SW480 (cell line): ENCODE results near the gene ANO10.
"Not testable (repeated sequence)": the region's sequence is repeated elsewhere in the genome, so short reads cannot be mapped to it uniquely, and the experiment has no call there.

ENCODE experiments used
- DNase-seq: peaks from one replicate; pipeline ENCODE4 v3.0.0-alpha.2; 2016; ENCODE audit warnings: low spot score

The ANO10 gene

GRCh38 chr3:43621656-43622432 lies at the start of gene ANO10:
Gene ANO10, minus strand, starts transcription at chr3:43622011. Its CDS starts 16,159 bp downstream, at chr3:43605852.
- peak; percentile 99 for DNase-seq

GRCh38 chr3:43670635-43671522 lies 49.1 kb upstream of the ANO10 start:
- DNase-seq = no peak

- not testable (repeated sequence) for DNase-seq
Observed at GRCh38 chr3:43665011-43665410, 43.2 kb upstream of the ANO10 start.

- DNase-seq = not testable (repeated sequence)
Observed at GRCh38 chr3:43661376-43661775, 39.6 kb upstream of the ANO10 start.

GRCh38 chr3:43659250-43659880 lies 37.6 kb upstream of the ANO10 start:
- DNase-seq = peak; percentile 21

- not testable (repeated sequence) for DNase-seq
Observed at GRCh38 chr3:43656390-43656789, 34.6 kb upstream of the ANO10 start.

- DNase-seq = no peak
Observed at GRCh38 chr3:43650345-43650744, 28.5 kb upstream of the ANO10 start.

GRCh38 chr3:43649365-43649968 lies 27.7 kb upstream of the ANO10 start:
- peak; percentile 26 for DNase-seq

- no peak for DNase-seq
Observed at GRCh38 chr3:43648957-43649356, 27.1 kb upstream of the ANO10 start.

GRCh38 chr3:43647331-43648166 lies 25.7 kb upstream of the ANO10 start:
- DNase-seq = no peak

- no peak for DNase-seq
Observed at GRCh38 chr3:43644443-43644842, 22.6 kb upstream of the ANO10 start.

GRCh38 chr3:43641306-43642114 lies 19.7 kb upstream of the ANO10 start:
- no peak for DNase-seq

- no peak for DNase-seq
Observed at GRCh38 chr3:43640681-43641080, 18.9 kb upstream of the ANO10 start.

GRCh38 chr3:43638594-43639447 lies 17.0 kb upstream of the ANO10 start:
- peak; percentile 94 for DNase-seq

- no peak for DNase-seq
Observed at GRCh38 chr3:43637702-43638101, 15.9 kb upstream of the ANO10 start.

GRCh38 chr3:43632986-43633385 lies 11.2 kb upstream of the ANO10 start:
- no peak for DNase-seq

- no peak for DNase-seq
Observed at GRCh38 chr3:43632269-43632733, 10.5 kb upstream of the ANO10 start.

- no peak for DNase-seq
Observed at GRCh38 chr3:43629741-43630140, 7.9 kb upstream of the ANO10 start.

- DNase-seq = no peak
Observed at GRCh38 chr3:43629257-43629656, 7.4 kb upstream of the ANO10 start.
